Amniotic epithelial cell (primary cell): ENCODE measurements around the gene FKBP1A.
"Not testable (repeated sequence)": the region's sequence is repeated elsewhere in the genome, so short reads cannot be mapped to it uniquely, and the experiment has no call there.

Experiments
- DNase-seq: peaks from one replicate; pipeline ENCODE4 v3.0.0-alpha.2; 2010; ENCODE audit warnings: low read depth

The FKBP1A gene

GRCh38 chr20:1417273-1417672 lies 24.4 kb upstream of the FKBP1A start:
- DNase-seq = peak; percentile 74

GRCh38 chr20:1415667-1416468 lies 23.0 kb upstream of the FKBP1A start:
- DNase-seq = peak; percentile 94

DNA sequence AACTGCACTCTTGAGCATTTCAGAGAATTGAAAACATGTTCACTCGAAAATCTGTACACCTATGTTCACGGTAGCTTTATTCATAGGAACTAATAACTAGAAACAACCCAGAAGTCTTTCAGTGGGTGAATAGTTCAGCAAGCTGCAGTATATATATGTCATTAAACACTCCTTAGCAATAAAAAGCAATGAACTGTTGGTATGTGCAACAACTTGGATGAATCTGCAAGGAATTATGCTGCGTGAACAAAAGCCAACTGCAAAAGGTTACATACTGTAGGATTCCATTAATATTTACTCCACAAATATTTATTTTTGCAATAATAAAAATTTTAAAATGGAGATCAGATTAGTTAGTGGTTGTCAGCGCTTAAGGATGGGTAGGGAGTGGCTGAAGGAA lies 22.1 kb upstream of the FKBP1A start:
- DNase-seq = no peak

GRCh38 chr20:1405801-1406200 lies 12.9 kb upstream of the FKBP1A start:
- no peak for DNase-seq

GRCh38 chr20:1403624-1404023 lies 10.8 kb upstream of the FKBP1A start:
- DNase-seq = no peak

GRCh38 chr20:1402149-1402548 lies 9.3 kb upstream of the FKBP1A start:
- peak; percentile 96 for DNase-seq

DNA sequence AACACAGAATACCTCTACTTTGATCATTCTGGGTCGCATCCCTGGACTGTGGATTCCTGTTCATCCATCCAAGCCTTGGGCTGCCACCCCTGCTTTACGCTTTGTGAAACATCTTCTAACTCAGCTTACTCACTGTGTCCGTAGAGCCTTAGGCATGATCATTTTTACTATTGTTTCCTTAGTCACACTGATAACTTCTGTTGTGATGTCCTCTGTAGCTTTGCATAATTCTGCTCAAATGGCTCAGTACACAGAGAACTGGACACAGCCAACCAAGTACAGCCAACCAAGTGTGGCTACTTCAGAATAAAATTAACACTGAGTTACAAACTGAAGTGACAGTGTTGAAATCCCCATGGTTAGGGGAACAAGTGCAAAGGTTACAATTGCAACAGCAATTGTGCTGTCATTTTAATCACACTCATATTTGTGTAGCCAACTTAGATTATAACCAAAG lies 8.6 kb upstream of the FKBP1A start:
- DNase-seq = no peak

GRCh38 chr20:1399678-1400366 lies 7.0 kb upstream of the FKBP1A start:
- peak; percentile 64 for DNase-seq

GRCh38 chr20:1398185-1398584 lies 5.3 kb upstream of the FKBP1A start:
- not testable (repeated sequence) for DNase-seq

DNA sequence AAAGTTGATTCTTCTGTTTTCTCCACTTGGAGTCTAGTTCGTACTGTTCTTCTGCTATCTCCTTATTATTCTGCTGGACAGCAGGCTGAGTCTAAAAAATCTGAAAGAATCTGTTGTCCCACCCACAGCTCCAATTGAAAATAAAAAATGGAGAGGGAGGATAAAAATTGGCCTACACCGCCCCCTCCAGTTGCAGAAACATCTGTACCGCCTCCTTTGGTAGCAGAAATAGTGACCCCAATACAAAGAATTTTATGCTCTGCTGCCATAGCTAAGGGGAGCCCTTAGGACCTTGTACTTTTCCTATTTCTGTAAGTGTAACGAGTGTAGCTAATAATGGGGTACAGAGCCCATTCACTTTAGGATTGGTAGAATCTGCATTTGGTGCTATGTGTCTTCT lies 4.9 kb upstream of the FKBP1A start:
- no peak for DNase-seq

DNA sequence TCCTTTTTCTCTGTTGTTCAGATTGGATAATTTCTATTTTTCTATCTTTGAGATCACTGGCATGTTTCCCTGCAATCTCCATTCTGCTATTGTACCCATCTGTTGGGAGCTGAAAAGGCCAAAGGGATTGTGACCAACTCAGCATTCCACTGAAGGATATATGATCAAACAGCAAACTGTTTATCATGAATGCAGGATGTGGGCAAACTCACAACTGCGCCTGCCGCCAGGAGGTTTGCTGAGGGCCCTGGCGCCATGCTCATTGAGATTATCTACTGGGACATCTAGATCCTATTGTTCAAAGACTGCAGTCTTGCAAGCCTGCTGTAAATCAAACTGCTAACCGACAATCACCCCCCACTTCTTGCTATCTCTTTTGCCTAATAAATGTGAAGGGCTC lies 3.8 kb upstream of the FKBP1A start:
- no peak for DNase-seq

- DNase-seq = no peak
Measured at GRCh38 chr20:1396264-1396663, 3.4 kb upstream of the FKBP1A start.

DNA sequence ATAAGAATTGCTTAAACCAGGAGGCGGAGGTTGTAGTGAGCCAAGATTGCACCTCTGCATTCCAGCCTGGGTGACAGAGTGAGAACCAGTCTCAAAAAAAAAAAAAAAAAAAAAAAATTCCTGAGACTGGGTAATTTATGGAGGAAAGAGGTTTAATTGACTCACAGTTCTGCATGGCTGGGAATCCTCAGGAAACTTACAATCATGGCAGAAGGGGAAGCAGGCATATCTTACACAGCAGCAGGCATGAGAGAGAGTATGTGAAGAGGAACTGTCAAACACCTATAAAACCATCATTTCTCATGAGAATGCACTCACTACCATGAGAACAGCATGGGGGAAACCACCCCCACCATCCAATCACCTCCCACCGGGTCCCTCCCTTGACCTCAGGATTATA lies 1.8 kb upstream of the FKBP1A start:
- DNase-seq = peak; percentile 45

- no peak for DNase-seq
Measured at GRCh38 chr20:1393507-1393882, 641 bp upstream of the FKBP1A start.

DNA sequence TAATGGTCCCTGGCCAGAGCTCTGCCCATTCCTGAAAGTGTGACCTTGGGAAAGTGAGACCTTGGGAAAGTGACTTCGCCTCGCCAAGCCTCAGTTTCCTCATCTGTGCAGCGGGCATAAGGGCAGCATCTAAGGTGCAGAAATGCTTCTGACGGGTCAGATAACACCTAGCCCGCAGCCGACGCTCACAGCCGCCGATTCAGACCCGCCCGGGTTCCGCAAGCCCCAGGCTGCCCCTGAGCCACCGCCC lies 486 bp downstream of the FKBP1A start:
- no peak for DNase-seq

DNA sequence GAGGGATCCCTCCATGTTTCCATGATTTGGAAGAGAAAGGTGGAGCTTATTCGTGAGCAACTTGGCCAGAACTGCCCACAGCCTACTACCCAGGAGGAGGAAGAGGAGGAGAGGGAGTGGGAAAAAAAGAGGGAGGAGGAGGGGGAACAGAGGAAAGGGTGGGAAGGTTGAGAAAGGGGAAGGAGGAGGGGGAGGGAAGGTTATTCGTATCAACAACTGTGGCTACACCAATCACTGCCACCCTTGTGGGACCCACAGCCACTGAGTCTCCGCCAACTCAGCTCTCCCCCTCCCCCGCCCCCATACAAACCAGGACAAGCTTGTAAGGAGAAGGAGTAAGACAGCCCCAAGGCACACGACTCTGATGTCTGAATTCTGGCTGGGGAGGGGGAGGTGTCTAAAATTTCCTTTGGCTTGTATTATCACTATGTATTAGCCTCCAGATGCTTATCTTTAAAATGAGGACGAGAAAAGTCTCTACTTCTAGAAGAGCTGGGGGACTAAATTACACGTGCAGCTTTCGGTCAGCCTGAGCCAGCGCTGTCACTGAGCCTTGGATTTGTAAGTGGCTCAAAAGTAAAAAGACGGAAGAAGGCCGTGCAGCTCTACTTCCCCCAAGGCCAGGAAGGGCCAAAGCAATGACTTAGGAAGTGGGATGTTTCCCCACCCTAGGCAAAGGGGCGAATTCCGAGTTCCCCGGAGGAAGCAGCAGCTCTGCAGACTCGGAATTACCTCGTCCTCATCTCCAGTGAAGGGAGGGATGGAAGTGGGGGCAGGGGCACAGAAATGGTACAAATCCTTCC lies 1.0 kb downstream of the FKBP1A start:
- DNase-seq = peak; percentile 76

DNA sequence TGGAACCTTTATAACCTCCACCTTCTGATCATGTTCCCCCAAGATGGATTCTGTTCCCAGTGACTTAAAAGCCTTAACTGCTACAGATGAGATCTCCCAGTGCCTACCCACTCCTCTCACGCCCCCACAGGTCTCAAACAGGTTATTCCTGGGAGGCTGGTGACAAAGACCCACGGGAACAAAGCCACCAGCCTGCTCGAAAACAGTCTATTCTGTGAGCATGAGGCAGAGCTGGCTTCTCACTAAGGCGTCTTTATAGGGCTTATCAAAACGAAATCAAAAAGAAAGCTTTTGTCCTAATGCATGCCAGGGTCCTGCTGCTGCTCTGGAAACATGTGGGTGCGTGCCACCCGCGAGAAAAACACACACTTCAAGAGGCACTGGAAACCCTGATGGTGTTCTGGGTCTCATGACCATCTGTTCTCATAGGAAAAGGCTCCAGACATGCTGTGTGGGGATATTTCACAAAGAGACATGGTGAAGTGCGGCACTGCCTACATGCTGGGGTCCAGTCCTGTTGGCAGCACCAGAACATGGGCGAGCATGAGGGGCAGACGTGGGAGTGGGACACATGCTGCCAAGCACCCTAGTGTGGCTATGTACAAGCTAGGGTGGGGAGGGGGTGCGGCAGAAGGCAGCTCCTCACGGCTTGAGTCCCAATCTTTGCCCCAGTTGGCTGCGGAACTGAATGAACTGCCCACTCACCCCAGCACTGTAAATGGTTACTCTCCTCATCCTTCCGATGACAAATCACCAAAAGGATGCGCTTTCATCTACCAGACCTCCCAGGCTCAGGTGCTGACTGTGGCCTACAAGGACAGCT lies 2.1 kb downstream of the FKBP1A start:
- DNase-seq = no peak

DNA sequence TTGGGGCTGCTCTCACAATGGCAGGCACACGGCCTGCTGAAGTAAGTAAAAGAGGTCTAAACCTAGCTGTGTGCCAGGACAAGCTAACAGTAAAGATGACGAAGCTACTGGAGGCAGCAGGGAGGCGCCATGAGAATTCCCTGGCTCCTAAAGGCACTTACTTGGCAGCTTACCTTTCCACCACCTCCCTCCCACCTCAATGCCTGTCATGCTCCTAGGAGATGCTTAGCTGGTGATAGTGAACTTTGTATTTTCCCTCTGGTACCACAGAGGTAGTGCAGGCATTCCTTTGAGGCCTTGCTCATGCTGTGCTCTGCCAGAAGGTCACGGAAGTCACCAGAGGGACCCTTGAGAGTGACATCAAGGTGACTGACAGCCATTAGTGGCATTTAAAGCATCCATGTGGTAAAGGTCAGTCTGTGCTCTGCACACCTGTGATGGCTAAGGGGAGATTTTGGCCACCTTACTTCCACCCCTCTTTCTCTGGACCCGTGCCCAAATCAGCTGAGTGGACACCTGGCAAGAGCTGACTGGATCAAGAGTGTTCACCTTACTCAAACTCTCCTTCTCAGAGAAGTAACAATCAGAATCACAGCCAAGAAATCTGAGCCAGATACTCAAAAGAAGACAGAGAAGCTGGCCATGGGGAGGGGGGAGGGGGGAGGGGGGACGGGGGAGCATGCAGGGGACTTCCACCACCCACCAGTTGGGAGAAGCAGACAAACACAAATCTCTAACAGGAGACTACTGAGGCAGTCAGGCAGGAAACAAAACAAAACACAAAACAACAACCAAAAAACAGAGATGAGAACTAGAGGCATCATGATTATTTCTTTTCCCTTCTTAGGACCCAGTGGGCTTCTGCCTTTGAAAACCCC lies 2.9 kb downstream of the FKBP1A start:
- no peak for DNase-seq

DNA sequence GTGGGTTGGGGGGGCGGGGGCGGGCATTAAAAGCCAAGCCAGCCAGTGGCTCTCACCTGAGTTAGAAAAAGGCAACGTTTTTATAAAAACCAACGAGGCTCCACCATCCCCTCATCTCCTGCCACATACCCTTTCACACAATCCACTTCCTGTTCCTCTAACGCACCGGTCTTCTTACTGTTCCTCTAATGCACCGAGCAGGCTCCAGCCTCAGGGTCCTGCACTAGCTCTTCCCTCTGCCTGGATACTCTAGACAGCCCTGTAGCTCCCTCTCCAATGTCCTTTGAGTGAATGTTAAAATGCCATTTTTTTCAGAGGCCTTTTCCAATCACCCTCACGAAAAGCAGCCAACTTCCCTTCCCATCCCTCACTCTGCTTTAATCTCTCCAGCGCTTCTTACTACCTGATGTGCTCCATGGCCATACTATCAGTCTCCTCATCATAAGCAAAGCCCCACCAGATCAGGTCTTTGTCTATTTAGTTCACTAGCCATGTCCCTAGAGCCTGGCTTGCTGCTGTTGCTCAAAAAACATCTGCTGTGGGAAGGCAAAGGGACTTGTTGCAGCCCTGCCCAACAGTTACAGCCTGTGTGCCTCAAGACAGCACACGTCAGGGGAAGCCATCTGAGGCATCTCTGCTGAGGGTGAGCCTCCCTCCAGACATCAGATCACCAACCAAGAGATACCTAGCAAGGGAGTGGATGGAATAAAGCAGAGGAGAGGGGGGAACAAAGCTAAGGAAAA lies 3.9 kb downstream of the FKBP1A start:
- DNase-seq = no peak

DNA sequence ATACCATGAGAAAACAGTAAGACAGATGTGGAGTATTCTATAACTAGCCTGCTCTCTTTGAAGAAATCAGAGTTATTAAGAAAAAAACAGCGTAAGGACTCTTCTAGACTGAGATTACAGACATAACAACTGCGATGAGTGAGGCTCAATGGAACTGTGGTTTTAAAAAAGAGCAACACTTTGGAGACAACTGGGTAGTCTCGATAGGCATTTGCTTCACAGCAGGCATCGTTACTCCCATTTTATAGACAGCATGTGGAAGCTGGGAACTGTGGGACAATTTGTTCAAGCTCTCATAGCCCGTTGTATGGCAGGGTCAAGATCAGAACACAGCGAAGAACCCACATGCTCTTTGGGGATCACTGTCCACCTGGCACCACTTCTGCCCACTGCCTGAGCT lies 4.6 kb downstream of the FKBP1A start:
- no peak for DNase-seq

DNA sequence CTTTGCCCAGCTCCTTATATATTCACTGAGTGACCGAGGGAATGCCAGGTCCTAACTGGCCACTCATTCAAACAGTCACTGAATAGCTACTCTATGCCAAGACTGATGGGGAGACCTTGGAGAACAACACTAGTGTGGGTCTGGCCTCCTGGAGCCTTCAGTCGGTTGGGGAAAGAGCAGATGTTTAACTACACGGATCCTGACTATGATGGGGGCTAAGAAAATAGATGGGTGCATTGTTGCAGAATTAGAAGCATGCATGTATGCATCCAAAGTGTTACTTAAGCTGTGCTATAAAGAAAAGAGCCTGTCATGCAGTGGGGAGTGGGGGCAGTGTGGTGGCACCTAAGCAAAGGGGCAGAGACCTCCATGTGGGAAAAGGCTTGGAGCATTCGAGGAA lies 6.5 kb downstream of the FKBP1A start:
- DNase-seq = no peak
